K562 (cell line): ENCODE data around the gene TXNL1. TPM values are rescaled to one million over a fixed set of nuclear protein-coding genes. Genes with fewer than 3 reads are reported as not detected.

ENCODE experiments used
- HMGXB4 ChIP-seq: sonication (generic); formaldehyde crosslinking; IDR thresholded peaks from 2 replicates; pipeline ENCODE4 v1.8.1; 2023; ENCODE audit warnings: mild to moderate bottlenecking, missing genetic modification reagents
- KAT2B ChIP-seq: IDR thresholded peaks from one replicate; pipeline ENCODE4 v1.6.1; 2012; ENCODE audit warnings: low read depth, mild to moderate bottlenecking, control low read depth, inconsistent platforms, low read length, moderate library complexity
- PTRF ChIP-seq: fragments of 450-650 bp; IDR thresholded peaks from 2 replicates; pipeline ENCODE4 v1.6.1; 2016; ENCODE audit warnings: mild to moderate bottlenecking, missing genetic modification characterization, missing compliant biosample characterization
- SIN3B ChIP-seq: fragments of 450-650 bp; IDR thresholded peaks from 2 replicates; pipeline ENCODE4 v1.6.1; 2017; ENCODE audit warnings: low read depth, mild to moderate bottlenecking, moderate library complexity
- USF2 ChIP-seq: sonication (generic); formaldehyde crosslinking; IDR thresholded peaks from 2 replicates; pipeline ENCODE4 v1.5.0; 2020; ENCODE audit warnings: missing genetic modification reagents
- ZBTB7A ChIP-seq: IDR thresholded peaks from 2 replicates; pipeline ENCODE4 v1.6.1; 2011; ENCODE audit warnings: low read depth, mild to moderate bottlenecking, low read length, moderate library complexity, borderline replicate concordance; ENCODE audit not compliant: control insufficient read depth
- ZNF124 ChIP-seq: sonication (generic); formaldehyde crosslinking; IDR thresholded peaks from 2 replicates; pipeline ENCODE4 v1.8.1; 2022; ENCODE audit warnings: missing genetic modification reagents
- polyA plus RNA-seq, 8 experiments: library from polyadenylated mRNA; depleted of rRNA in 4 of 8; stranded (reverse) in 5 of 8; unstranded in 3 of 8; fragments of >200 nt; fragmentation: Nextera tagmentation in 2 of 8; fragmentation: Illumina TruSeq in 1 of 8; extraction: Ambion mirVana in 2 of 8; extraction: Trizol in 1 of 8; gene quantifications; 2 replicates each; pipeline versions ENCODE4 v1.2.1 to v1.2.3, GENCODE V29; 2011 to 2014; ENCODE audit warnings: inconsistent platforms in 1 of 8, missing spikeins in 1 of 8
- total RNA-seq, 7 experiments: library from RNA; depleted of rRNA in 6 of 7; stranded (reverse); fragments of >200 nt in 6 of 7; fragmentation: Illumina TruSeq in 2 of 7; extraction: Trizol in 2 of 7; gene quantifications; 2 replicates each; pipeline versions ENCODE4 v1.2.1 to v1.2.3, GENCODE V29; 2011 to 2021; ENCODE audit warnings: low replicate concordance in 1 of 7
- TF ChIP-seq, protein P1 (sequence below): sonication (generic); formaldehyde crosslinking; IDR thresholded peaks from 2 replicates; pipeline ENCODE4 v1.8.1; 2023; ENCODE audit warnings: mild to moderate bottlenecking, missing genetic modification reagents, moderate library complexity
- TF ChIP-seq, protein P2 (sequence below): sonication (generic); formaldehyde crosslinking; IDR thresholded peaks from 2 replicates; pipeline ENCODE4 v1.4.0; 2020; ENCODE audit warnings: mild to moderate bottlenecking, missing genetic modification reagents
- TF ChIP-seq, protein P3 (sequence below): fragments of 450-650 bp; IDR thresholded peaks from 2 replicates; pipeline ENCODE4 v1.6.1; 2018; ENCODE audit not compliant: partially characterized antibody
- TF ChIP-seq, protein P4 (sequence below): fragments of 200-800 bp; sonication (Bioruptor generic); IDR thresholded peaks from 2 replicates; pipeline ENCODE4 v1.6.1; 2017; ENCODE audit warnings: missing genetic modification characterization, missing compliant biosample characterization

Gene TXNL1
- total and polyA plus RNA-seq, 9 of the 15 experiments (the other 6 are each of a cell fraction or from before 2014, with no cell fraction given): 45.4 to 103 (median 65.7) TPM

- TF ChIP-seq HMGXB4 (no peak), SIN3B (no peak), USF2 (CRISPR knock-in tag) (peak; percentile 95), ZNF124 (no peak), KAT2B (no peak), PTRF (no peak), ZBTB7A (no peak)
- TF ChIP-seq, protein P1, sequence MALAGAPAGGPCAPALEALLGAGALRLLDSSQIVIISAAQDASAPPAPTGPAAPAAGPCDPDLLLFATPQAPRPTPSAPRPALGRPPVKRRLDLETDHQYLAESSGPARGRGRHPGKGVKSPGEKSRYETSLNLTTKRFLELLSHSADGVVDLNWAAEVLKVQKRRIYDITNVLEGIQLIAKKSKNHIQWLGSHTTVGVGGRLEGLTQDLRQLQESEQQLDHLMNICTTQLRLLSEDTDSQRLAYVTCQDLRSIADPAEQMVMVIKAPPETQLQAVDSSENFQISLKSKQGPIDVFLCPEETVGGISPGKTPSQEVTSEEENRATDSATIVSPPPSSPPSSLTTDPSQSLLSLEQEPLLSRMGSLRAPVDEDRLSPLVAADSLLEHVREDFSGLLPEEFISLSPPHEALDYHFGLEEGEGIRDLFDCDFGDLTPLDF (CRISPR knock-in tag): no peak
- TF ChIP-seq, protein P2, sequence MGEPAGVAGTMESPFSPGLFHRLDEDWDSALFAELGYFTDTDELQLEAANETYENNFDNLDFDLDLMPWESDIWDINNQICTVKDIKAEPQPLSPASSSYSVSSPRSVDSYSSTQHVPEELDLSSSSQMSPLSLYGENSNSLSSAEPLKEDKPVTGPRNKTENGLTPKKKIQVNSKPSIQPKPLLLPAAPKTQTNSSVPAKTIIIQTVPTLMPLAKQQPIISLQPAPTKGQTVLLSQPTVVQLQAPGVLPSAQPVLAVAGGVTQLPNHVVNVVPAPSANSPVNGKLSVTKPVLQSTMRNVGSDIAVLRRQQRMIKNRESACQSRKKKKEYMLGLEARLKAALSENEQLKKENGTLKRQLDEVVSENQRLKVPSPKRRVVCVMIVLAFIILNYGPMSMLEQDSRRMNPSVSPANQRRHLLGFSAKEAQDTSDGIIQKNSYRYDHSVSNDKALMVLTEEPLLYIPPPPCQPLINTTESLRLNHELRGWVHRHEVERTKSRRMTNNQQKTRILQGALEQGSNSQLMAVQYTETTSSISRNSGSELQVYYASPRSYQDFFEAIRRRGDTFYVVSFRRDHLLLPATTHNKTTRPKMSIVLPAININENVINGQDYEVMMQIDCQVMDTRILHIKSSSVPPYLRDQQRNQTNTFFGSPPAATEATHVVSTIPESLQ (CRISPR knock-in tag): no peak
- TF ChIP-seq, protein P3, sequence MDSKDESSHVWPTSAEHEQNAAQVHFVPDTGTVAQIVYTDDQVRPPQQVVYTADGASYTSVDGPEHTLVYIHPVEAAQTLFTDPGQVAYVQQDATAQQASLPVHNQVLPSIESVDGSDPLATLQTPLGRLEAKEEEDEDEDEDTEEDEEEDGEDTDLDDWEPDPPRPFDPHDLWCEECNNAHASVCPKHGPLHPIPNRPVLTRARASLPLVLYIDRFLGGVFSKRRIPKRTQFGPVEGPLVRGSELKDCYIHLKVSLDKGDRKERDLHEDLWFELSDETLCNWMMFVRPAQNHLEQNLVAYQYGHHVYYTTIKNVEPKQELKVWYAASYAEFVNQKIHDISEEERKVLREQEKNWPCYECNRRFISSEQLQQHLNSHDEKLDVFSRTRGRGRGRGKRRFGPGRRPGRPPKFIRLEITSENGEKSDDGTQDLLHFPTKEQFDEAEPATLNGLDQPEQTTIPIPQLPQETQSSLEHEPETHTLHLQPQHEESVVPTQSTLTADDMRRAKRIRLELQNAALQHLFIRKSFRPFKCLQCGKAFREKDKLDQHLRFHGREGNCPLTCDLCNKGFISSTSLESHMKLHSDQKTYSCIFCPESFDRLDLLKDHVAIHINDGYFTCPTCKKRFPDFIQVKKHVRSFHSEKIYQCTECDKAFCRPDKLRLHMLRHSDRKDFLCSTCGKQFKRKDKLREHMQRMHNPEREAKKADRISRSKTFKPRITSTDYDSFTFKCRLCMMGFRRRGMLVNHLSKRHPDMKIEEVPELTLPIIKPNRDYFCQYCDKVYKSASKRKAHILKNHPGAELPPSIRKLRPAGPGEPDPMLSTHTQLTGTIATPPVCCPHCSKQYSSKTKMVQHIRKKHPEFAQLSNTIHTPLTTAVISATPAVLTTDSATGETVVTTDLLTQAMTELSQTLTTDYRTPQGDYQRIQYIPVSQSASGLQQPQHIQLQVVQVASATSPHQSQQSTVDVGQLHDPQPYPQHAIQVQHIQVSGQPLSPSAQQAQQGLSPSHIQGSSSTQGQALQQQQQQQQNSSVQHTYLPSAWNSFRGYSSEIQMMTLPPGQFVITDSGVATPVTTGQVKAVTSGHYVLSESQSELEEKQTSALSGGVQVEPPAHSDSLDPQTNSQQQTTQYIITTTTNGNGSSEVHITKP: peak; percentile 32
- TF ChIP-seq, protein P4, sequence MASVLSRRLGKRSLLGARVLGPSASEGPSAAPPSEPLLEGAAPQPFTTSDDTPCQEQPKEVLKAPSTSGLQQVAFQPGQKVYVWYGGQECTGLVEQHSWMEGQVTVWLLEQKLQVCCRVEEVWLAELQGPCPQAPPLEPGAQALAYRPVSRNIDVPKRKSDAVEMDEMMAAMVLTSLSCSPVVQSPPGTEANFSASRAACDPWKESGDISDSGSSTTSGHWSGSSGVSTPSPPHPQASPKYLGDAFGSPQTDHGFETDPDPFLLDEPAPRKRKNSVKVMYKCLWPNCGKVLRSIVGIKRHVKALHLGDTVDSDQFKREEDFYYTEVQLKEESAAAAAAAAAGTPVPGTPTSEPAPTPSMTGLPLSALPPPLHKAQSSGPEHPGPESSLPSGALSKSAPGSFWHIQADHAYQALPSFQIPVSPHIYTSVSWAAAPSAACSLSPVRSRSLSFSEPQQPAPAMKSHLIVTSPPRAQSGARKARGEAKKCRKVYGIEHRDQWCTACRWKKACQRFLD: no peak
Observed at GRCh38 chr18:56638232-56639103, at the start of gene TXNL1 (continued).
